OCI-M1 (cell line): Measurements from ENCODE around the gene SLC38A10.

Experiments
- DNase-seq: peaks from one replicate; lab custom pipeline; 2025; lab: John Stamatoyannopoulos, UW

SLC38A10 gene

DNA sequence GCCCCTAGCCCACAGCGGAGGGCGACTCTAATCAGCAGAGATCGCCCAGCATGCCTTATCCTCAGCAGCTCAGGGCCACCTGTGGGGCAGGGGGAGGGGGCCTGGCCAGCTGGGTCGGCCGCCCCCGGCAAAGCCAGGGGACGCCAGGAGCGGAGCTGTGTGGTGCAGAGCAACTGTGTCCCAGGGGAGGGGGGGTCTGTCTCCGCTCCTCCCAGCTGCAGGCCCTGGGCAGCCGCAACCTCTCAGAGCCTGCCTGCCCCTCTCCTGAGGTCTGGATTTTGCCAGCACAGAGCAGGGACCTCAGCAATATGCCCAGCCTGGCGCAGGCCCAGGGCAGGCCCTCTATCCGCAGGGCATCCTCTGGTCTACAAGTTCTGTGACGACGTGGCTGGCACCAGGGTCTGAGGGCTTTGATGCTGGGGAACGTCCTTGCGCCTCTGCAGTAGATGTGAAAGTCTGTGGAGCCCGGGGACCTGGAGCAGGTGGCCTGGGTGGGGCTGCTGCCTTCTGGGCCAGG is 36.5 kb upstream of the SLC38A10 start:
- no peak for DNase-seq

DNA sequence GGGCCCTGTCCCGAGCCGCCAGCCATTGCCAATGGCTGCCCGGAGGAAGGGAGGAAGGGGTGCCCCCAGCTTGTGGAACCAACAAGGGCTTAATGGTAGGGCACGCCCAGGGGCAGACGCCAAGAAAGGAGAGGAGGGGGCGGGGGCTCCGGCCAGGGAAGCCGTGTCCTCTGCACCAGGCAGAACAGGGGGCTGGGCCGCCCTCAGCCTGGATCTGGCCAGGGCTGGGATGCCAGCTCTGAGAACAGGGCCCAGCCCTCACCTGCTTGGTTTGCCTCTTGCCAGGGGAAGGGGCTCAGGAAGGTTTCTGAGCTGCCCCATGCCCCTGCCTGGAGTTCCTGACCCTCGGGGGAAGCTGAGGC is 35.8 kb upstream of the SLC38A10 start:
- no peak for DNase-seq

DNA sequence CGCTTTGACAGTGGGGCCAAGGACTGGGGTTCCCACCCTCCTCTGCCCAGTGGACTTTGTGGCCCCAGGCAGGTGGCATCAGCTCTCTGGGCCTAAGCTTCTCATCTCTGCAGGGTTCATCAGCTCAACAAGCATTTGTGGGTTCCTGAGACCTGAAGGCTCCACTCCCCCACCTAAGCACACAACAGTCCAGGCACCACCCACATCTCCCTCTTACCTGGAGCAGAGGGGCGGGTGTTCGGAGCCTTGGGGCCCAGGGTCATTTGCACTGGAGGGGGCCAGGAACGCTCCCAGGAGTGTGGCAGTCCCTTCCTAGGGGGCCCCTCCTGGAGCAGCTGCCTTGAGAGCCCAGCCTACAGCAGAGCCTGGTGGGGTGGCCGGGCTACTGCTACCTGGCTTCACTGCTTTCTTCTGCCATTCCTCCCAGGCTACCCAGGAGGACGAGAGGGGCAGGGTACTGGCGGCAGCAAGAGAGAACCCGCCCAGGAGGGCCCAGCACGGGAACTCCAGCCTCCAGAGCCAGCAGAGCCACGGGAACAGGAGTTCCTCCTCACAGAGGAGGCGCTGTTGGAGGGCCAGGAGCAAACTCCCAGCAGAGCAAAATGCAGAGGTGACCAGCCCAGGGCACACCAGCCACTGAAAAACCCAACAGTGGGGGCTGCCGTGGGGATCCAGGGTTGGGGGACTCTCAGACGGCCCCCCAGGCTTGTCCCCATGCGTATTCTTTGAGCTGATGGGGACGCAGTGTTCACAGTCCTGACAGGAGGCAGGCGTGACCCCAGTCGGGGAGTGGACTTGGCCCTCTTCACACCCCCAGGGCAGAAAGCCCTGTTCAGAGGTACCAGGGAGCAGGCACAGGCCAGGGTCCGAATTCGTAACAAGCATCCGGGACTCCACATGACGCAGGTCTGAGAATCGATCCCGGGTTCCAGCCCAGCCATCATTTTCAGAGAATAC is 35.1 kb upstream of the SLC38A10 start:
- peak; percentile 16 for DNase-seq

DNA sequence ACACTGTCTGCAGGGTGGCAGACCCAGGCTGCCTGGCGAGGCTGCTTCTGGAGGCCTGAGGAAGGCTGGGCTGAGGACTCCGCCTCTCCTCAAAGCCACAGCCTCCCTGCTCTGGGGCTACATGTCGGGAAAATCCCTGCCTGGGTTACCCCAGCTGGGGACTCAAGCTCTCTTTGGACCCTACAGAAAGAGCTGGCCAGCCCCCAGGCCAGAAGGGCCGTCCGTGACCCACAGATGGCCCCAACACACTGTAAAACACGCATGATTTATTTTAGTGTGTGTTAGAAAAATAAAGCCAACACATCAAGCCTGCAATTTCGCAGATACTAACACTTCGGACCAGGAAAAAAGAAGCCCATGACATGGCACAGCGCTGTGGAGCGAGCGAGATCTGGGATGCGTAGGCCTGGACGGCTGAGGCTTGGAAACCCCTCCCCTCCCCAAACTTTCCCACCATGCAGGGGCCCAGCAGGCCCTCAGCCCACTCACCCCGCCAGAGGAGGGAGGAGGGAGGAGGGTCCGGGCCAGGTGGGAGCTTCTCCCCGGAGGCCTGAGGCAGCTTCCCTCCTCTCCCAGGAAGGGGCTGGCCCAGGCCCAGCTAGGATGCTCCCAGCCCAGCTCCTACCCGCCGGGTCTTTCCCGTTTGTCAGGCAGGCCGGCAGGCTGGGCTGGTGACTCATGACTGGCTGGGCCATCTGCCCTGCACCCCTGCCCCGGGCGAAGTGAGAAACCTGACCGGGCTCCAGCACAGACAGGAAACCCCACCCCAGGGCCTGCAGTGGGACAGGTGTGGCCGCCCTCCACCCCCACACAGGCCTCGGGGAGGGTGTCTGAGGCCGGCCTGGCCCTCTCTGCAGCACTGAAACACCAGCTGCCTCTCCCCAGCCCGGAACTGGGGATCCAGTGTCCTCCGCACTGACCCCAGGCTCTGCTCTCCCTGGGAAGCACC is 34.1 kb upstream of the SLC38A10 start:
- DNase-seq, result no peak

DNA sequence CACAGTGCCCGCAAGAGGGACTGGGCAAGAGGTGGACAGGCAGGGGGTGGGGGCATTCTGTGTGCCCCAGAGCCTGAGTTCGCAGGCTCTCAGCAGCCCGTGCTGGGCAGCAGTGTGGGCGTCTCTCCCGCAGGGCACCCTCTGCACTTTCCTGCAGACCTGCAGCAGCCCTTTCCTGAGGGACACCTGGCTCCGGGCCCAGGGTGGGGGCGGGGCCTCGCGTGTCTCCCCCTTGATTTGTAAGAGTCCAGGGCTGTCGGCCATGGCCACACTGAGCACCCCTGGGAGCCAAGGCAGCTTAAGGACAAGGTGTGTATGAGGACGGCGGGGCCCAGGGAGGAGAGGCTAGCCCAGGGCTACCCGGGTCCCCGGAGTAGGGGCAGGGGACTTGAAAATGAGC is 33.4 kb upstream of the SLC38A10 start:
- no peak for DNase-seq

DNA sequence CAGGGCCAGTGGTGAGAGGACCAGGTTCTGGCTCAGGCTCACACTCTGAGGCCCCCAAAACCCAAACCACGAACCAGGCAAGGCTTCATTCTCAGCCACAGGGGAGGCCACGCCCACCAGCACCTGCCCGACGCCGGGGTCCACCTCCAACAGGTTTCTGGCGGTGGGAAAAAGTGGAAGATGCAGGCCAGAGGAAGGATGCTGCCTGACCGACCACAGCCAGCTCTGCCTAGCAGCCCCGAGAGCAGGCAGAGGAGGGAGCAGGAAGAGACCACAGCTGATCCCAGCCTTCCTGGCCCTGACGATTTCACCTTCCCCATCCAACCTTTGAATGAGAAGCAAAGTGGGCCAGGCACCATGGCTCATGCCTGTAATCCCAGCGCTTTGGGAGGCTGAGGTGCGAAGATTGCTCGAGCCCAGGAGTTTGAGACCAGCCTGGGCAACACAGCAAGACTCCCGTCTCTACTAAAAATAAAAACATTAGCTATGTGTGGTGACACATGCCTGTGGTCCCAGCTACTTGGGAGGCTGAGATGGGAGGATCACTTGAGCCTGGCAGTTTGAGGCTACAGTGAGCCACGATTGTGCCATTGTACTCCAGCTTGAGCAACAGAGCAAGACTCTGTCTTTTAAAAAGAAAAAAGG is 30.7 kb upstream of the SLC38A10 start:
- DNase-seq, result no peak

DNA sequence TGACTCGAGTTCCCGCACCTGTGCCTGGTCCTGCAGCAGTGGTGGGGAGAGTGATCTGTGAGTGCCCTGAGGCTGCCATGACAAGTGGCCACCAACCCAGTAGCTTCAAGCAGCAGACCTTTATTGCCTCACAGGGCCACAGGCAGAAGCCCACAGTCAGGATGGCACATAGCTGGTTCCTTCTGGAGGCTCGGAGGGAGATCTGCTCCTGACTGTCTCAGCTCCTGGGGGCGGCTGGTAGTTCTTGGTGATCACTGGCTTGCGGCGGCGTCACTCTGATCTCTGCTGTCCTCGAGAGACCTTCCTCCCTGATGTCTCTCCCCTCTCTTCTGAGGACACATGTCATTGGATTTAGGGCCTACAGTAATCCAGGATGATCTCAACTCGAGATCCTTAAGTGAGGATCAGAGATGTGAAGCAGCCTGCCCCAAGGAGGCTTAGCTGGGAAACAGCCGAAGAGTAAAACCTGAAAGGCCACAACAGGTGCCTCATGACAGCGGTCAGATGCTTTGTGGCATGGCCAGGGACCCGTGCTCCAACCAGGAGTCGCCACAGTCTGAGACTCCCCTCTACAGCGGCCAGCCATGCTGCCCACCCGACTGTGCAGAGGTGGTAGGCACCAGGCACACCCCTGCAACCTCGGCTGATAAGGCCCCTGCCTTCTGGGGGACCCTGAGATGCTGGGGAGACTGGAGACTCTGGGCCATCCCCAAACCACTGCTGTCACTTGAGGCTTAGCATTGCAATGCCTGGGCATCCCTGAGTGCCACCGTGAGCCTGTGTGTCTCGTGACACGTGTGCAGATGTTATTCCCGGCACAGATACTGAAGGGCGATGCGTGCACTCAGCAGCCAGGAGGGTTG is 30.0 kb upstream of the SLC38A10 start:
- no peak for DNase-seq

DNA sequence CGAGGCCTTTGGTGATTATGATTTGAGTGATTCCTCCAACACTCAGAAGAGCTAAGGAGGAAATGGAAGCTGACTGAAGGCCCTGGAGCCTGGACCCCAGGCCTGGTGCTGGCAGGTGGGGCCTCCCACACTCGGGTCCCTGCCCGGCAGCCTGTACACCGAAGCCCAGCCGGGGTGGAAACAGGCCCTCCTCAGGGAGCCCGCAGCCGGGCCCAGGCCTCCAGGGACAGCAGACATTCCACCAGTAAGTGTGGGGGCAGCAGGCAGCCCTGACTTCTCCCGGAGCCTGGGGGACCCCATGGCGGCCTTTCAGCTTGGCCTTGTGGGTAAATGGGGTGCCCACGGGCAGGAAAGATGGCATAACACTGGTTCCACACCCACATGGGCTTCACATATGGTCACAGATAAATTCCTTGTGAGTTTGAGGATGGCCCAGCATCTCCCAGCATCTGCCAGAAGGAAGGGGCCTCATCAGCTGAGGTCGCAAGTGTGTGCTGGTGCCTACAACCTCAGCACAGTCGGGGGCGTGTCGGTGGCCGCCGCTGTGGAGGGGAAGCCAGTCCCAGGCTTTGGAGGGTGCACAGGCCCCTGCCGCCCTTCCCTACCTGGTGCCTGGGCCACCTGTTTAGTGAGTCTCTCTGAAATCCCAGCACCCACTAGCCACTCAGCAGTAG is 29.2 kb upstream of the SLC38A10 start:
- DNase-seq, result no peak

DNA sequence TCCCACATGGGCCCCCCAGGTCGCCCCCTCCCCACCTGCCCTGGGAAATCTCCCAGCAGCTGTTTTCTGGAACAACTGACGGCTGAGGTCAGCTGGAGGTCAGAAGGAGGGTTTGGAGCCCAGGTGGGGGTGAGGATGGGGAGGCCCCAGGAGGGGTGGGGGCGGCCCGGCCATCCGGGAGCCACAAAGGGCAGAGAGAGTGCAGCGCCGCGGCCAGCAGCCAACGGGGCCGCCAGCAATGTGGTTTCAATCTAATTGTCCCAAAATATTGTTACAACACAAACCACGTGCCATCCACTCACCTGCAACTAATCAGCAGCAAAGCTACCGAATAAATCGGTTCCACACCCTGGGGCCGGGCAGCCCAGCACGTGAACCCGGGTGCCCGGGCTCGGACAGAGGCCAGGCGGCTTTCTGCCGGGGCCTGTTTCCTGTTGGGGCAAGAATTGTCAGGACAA is 28.3 kb upstream of the SLC38A10 start:
- DNase-seq, result no peak

DNA sequence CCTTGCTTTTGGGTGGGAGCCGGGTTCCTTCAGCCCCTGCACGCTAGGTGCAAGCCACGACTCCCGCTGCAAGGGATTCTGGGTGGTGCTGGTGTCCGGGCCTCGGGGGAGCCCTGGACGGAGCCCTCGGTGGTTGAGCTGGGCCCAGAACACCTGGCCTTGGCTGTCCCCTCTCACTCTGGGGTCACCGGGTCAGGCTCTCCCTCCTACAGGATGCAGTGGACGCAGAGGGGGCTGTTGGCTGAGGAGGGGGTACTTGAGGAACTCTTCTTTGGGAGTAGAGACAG is 27.9 kb upstream of the SLC38A10 start:
- DNase-seq, result no peak

DNA sequence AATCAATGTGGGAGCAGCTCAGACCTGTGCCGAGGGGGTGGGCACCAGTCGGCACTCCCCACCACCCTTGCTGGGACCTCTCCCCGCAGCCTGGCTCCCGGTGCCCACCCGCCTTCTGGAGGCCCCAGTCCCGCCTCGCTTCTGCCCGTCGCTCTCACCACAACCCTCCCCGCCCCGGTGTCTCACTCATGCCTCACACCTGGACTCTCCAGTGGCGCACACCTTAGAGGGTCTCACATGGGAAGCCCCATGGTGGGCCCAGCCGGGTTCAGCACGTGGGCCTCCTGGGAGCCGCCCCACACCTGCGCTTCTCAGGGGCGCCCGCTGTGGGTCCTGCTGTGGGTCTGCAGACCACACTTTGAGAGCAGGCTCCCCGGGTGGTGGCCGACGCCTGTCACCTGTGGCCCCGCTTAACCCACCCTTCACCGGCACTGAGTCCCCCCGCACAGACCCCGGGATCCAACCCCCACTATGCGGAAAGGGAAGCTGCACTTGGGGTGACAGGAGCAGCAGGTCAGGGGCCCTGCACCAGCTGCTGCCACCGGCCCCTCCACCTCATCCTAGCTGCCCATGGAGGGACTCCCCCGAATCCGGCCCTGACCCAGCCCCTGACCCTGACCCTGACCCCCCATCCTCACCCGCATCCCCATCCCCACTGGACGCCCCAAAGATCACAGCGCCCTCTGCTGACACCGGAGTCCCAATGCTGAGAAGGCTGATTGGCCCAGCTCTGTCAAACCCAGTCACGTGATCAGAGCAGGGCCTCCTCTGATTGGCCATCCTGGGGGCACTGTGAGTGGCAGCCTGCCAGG is 27.4 kb upstream of the SLC38A10 start:
- peak; percentile 57 for DNase-seq

DNA sequence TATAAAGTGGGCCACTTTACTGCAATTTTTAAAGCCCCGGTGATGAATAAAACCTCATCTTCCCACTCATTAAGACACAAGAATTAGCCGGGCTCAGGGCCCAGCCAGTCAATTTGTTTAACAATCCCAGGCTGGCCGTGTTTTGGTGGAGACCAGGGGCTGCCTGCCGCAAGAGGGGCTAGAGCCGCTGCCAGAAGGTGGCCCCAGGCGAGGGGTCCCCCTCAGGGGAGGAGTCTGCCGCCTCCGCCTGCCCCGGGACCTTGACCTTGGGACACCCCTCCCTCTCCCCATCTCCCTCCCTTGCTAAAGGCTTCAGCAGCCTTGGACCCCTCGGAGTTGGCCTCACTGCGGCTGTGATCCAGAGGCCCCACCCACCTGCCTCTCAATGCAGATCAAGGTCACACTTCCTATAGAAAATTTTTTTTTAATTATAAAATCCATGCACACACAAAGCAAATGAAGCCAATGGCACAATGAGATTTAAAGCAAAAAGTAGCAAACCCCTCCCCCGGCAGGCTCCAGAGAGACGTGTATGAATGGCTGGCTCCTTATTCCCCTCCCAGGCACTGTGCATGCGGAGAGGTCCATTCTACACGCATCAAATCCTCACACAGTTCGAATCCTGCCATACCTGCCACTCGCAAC is 23.0 kb upstream of the SLC38A10 start:
- no peak for DNase-seq

DNA sequence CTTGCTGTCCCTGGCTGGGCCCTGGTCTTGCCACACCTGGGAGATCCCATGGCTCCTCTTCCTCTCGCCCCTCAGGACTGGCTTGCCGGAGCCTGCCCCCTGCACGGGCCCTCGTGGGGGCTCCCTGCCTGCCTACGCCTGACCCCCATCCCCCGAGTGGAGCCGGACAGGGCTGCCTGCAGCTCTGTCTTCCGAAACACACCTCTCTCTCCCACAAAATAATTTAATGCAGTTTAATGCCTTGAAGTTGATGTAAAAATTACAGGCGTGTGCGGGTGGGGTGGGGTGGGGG is 22.4 kb upstream of the SLC38A10 start:
- DNase-seq, result no peak

DNA sequence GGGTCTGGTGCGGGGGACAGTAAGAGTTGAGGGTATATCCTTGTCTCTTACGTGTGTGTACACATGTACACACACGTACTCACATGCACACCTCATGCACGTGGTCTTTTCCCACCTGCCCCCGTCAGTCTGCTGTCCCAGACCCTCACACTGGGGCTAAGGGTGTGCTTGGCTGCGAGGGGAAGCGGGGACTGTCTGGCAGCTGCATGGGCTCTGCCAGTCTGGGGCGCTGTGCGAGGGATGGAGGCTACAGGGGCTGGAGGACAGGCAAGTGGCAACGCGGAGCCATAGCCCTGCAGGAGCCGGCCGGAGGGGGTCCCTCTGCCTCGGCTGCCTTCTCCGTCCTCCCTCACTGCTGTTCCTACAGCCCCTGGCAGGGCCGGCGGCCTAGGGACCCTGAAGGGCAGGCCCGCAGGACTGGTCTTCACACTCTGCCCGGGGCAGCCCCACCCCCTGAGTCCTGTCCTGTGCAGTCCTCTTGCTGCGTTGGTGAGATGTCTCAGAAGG is 20.8 kb upstream of the SLC38A10 start:
- DNase-seq, result no peak

DNA sequence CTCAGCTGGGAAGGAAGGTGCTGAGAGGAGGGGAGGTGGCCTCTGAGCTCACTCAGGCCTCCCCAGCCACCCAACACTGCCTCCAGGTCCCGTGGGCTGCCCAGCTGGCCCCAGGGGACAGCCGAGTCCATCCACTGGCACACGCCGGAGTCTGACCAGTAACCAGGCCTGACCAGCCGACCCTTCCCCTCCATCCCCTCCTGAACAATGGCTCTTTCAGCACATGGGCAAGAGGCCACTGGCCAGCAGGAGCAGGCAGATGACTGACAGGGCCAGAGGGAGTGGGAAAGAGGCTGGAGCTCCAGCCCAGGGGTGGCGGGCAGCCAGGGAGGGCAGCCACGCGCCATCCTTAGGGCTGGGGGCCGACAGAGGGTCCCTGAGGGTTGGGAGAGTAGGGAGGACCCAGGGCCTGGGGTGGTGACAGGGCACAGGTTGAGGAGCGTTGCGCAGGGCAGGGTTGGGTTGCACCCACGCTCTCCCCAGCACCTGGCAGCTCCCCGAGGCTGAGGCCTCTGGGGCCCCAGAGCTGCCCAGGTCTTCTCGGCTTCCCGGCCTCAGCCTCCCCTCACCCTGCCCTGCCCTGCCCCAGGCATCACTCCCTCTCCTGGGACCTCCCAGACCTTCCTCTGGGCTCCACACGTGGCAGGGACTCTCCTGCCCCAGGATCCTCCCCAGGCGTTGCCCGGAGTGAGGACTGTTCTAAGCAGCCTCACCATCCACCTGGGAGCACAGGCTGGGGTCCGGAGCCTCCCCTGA is 20.2 kb upstream of the SLC38A10 start:
- no peak for DNase-seq

DNA sequence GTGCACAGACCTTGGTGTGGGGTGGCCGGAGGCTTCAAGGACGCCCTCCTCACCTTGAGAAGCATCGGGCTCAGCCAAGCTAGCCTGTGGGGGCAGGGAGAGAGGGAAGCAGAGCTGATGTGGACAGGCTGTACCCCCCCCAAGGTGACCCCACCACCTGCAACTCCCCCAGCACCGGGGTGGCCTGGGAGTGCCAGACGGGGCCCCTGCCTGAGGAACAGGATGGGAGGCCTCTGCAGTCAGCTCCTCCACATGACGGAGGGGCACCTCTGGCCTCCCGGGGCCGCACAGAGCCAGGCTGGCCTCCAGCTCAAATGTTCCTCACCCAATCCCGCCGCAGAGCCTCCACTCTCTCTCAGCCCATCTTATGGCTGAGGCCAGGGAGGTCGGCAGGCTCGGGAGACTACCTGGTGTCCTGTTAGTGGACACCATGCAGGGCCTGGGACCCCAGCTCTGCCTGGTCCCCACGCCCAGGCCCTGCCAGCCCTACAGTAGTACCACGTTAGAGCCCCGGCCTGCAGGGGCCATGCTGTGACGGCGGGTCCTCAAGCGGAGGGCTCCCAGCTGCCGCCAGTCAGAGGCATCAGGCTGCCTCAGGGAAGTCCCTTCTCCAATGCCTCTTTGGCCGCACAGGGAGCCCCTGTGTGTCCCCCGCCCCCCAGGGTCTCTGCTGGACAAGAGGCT is 19.4 kb upstream of the SLC38A10 start:
- DNase-seq, result no peak

DNA sequence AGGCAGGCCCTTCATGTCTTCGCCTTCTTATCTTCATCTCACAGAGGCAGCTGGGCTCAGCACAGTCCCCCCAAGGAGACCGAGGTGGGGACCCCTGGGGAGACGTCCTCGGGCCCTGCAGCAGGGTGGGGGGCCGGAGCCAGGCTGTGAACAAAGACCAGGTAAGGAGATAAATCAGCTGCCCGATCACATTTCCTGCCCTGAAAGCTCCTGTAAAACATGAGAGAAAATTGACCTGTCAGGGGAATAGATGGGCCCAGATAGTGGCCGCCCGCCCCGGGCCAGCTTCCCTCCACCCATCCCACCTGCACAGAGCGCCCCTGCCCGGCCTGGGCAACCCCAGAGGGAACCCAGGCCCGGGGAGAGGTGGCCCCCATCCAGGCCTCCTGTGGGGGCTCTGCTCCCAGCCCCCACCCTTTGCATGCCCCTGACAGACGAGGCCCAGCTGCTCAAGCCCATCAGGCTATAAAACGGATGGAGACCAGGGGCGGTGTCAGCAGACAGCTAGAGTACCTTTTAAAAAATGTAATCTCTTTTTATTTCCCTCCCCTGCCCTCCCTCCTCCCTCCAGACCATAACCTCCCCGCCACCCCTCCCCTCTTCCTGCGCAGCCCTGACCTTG is 18.8 kb upstream of the SLC38A10 start:
- no peak for DNase-seq
